Activated CD4-positive, alpha-beta memory T cell treated with anti-CD3 and anti-CD28 coated beads, Interleukin-2, amount 10 ng/mL, durations not matched to agents 7 days and 5 days (primary cell): ENCODE data around the gene ROPN1L. TPM values are rescaled to one million over a fixed set of nuclear protein-coding genes. Genes with fewer than 3 reads are reported as not detected.
"Not testable (repeated sequence)": the region's sequence is repeated elsewhere in the genome, so short reads cannot be mapped to it uniquely, and the experiment has no call there.

Experiments used
- CTCF ChIA-PET: fragments of 350-600 bp; sonication (Branson Sonifier 250); formaldehyde crosslinking; loops from one replicate; lab custom pipeline; 2021; ENCODE audit warnings: antibody characterized with exemption, inconsistent platforms; lab: Charles Lee
- POLR2A ChIA-PET: fragments of 350-600 bp; sonication (Branson Sonifier 250); formaldehyde crosslinking; loops from one replicate; lab custom pipeline; 2021; ENCODE audit warnings: antibody characterized with exemption; lab: Charles Lee
- DNase-seq: peaks from one replicate; pipeline ENCODE4 v3.0.0-alpha.2; 2020
- H3K27ac Mint-ChIP-seq: one replicate; pipeline ENCODE4 v1.8.0; 2021; ENCODE audit warnings: mild to moderate bottlenecking, mixed read lengths
- H3K27me3 Mint-ChIP-seq: one replicate; pipeline ENCODE4 v1.8.0; 2021; ENCODE audit warnings: mixed read lengths
- H3K36me3 Mint-ChIP-seq: one replicate; pipeline ENCODE4 v1.8.0; 2021; ENCODE audit warnings: low read depth, mixed read lengths
- H3K4me1 Mint-ChIP-seq: one replicate; pipeline ENCODE4 v1.8.0; 2021; ENCODE audit warnings: mixed read lengths
- H3K4me3 Mint-ChIP-seq: one replicate; pipeline ENCODE4 v1.8.0; 2021; ENCODE audit warnings: mild to moderate bottlenecking, mixed read lengths
- H3K9me3 Mint-ChIP-seq: one replicate; pipeline ENCODE4 v1.8.0; 2021; ENCODE audit warnings: mixed read lengths
- total RNA-seq, 2 experiments: library from RNA; stranded (reverse); gene quantifications; one replicate each; pipeline ENCODE4 v1.2.3, GENCODE V29; 2021

The ROPN1L gene
- total RNA-seq, result 1 to 10 TPM; 5.5 to 7.5 TPM

- POLR2A ChIA-PET, result interaction anchor here (1.1 to 7.4 kb wide), 6 partner anchors 14 to 192 kb away, joined by 3 to 42 read pairs (median 4); partner anchors contain the start of genes ATPSCKMT and MARCHF6
- peak within 1 kb of the TSS; percentile 58 for H3K27ac Mint-ChIP-seq
Measured at GRCh38 chr5:10441083-10441991, at the start of gene ROPN1L. TSS of gene ROPN1L (plus strand) at chr5:10441879. CDS start at chr5:10442168, 289 bp downstream.

GRCh38 chr5:10392567-10393328 is 48.9 kb upstream of the ROPN1L start:
- H3K27me3 Mint-ChIP-seq, H3K27ac Mint-ChIP-seq, H3K4me1 Mint-ChIP-seq, H3K4me3 Mint-ChIP-seq, DNase-seq, H3K9me3 Mint-ChIP-seq: not testable (repeated sequence)
- ChIA-PET CTCF (interaction anchor here (1.4 kb wide), 1 partner anchor 34 kb away, joined by 3 read pairs; no protein-coding TSS in a partner anchor), POLR2A (interaction anchor here (0.6 to 1.2 kb wide), 2 partner anchors 9 to 506 kb away, joined by 3 read pairs; no protein-coding TSS in a partner anchor)
- H3K36me3 Mint-ChIP-seq, result peaks cover 51% of the 10 kb centered on the region

More at GRCh38 chr5:10441083-10441991, at the start of gene ROPN1L:
- Mint-ChIP-seq H3K4me3 (peak within 1 kb of the TSS; percentile 79), H3K27me3 (peaks cover 7% of the 10 kb centered on the region), H3K9me3 (peaks cover 13% of the 10 kb centered on the region), H3K4me1 (peaks cover 42% of the 10 kb centered on the region), H3K36me3 (peaks cover 35% of the 10 kb centered on the region)
- CTCF ChIA-PET, result interaction anchor here (1.1 to 2.2 kb wide), 3 partner anchors 10 to 84 kb away, joined by 3 to 8 read pairs (median 7); no protein-coding TSS in a partner anchor
- peak; percentile 85 for DNase-seq

- no peaks in the 10 kb centered on the region for H3K4me1 Mint-ChIP-seq
- DNase-seq, result no peak
- ChIA-PET POLR2A (interaction anchor here (1.2 kb wide), 1 partner anchor 8 kb away, joined by 3 read pairs; no protein-coding TSS in a partner anchor), CTCF (interaction anchor here (1.4 kb wide), 1 partner anchor 35 kb away, joined by 3 read pairs; no protein-coding TSS in a partner anchor)
- H3K9me3 Mint-ChIP-seq, result no peaks in the 10 kb centered on the region
- no peaks in the 10 kb centered on the region for H3K27me3 Mint-ChIP-seq
- peaks cover 57% of the 10 kb centered on the region for H3K36me3 Mint-ChIP-seq
- no peak overlapping the region for H3K4me3 Mint-ChIP-seq
- H3K27ac Mint-ChIP-seq, result no peak overlapping the region
Measured at GRCh38 chr5:10393491-10393890, 48.2 kb upstream of the ROPN1L start.

- ChIA-PET POLR2A (no interaction called here), CTCF (interaction anchor here (1.1 kb wide), 1 partner anchor 112 kb away, joined by 4 read pairs; no protein-coding TSS in a partner anchor)
- H3K9me3 Mint-ChIP-seq, result no peaks in the 10 kb centered on the region
- peaks cover 53% of the 10 kb centered on the region for H3K36me3 Mint-ChIP-seq
- H3K4me3 Mint-ChIP-seq, result no peak overlapping the region
- H3K27ac Mint-ChIP-seq, result no peak overlapping the region
- no peak for DNase-seq
- no peaks in the 10 kb centered on the region for H3K27me3 Mint-ChIP-seq
- peaks cover 9% of the 10 kb centered on the region for H3K4me1 Mint-ChIP-seq
Measured at GRCh38 chr5:10396552-10396951, 45.1 kb upstream of the ROPN1L start.

GRCh38 chr5:10399839-10400238 is 41.8 kb upstream of the ROPN1L start:
- CTCF ChIA-PET, result no interaction called here
- no peaks in the 10 kb centered on the region for H3K27me3 Mint-ChIP-seq
- H3K4me3 Mint-ChIP-seq, result no peak overlapping the region
- H3K27ac Mint-ChIP-seq, result no peak overlapping the region
- POLR2A ChIA-PET, result no interaction called here
- peaks cover 16% of the 10 kb centered on the region for H3K4me1 Mint-ChIP-seq
- peaks cover 57% of the 10 kb centered on the region for H3K36me3 Mint-ChIP-seq
- H3K9me3 Mint-ChIP-seq, result no peaks in the 10 kb centered on the region
- DNase-seq, result no peak

- H3K4me1 Mint-ChIP-seq, result peaks cover 16% of the 10 kb centered on the region
- no peaks in the 10 kb centered on the region for H3K27me3 Mint-ChIP-seq
- ChIA-PET POLR2A (no interaction called here), CTCF (no interaction called here)
- no peak for DNase-seq
- H3K4me3 Mint-ChIP-seq, result no peak overlapping the region
- no peak overlapping the region for H3K27ac Mint-ChIP-seq
- H3K9me3 Mint-ChIP-seq, result no peaks in the 10 kb centered on the region
- H3K36me3 Mint-ChIP-seq, result peaks cover 57% of the 10 kb centered on the region
Measured at GRCh38 chr5:10400411-10400810, 41.3 kb upstream of the ROPN1L start.

- no peak for DNase-seq
- H3K27me3 Mint-ChIP-seq, result no peaks in the 10 kb centered on the region
- no peaks in the 10 kb centered on the region for H3K9me3 Mint-ChIP-seq
- H3K36me3 Mint-ChIP-seq, result peaks cover 56% of the 10 kb centered on the region
- CTCF ChIA-PET, result no interaction called here
- H3K4me3 Mint-ChIP-seq, result no peak overlapping the region
- POLR2A ChIA-PET, result interaction anchor here (1.0 kb wide), 1 partner anchor 8 kb away, joined by 3 read pairs; no protein-coding TSS in a partner anchor
- peaks cover 16% of the 10 kb centered on the region for H3K4me1 Mint-ChIP-seq
- no peak overlapping the region for H3K27ac Mint-ChIP-seq
Measured at GRCh38 chr5:10400831-10401230, 40.8 kb upstream of the ROPN1L start.

- no peak for DNase-seq
- Mint-ChIP-seq H3K4me3 (no peak overlapping the region), H3K4me1 (peaks cover 16% of the 10 kb centered on the region), H3K9me3 (no peaks in the 10 kb centered on the region), H3K27me3 (no peaks in the 10 kb centered on the region), H3K36me3 (peaks cover 54% of the 10 kb centered on the region), H3K27ac (no peak overlapping the region)
- ChIA-PET CTCF (no interaction called here), POLR2A (interaction anchor here (1.0 kb wide), 1 partner anchor 8 kb away, joined by 3 read pairs; no protein-coding TSS in a partner anchor)
Measured at GRCh38 chr5:10401498-10401897, 40.2 kb upstream of the ROPN1L start.

GRCh38 chr5:10403829-10404228 is 37.9 kb upstream of the ROPN1L start:
- no peaks in the 10 kb centered on the region for H3K9me3 Mint-ChIP-seq
- H3K27ac Mint-ChIP-seq, result no peak overlapping the region
- no peak for DNase-seq
- POLR2A ChIA-PET, result no interaction called here
- peaks cover 17% of the 10 kb centered on the region for H3K4me1 Mint-ChIP-seq
- H3K36me3 Mint-ChIP-seq, result peaks cover 59% of the 10 kb centered on the region
- no peak overlapping the region for H3K4me3 Mint-ChIP-seq
- no peaks in the 10 kb centered on the region for H3K27me3 Mint-ChIP-seq
- CTCF ChIA-PET, result no interaction called here

GRCh38 chr5:10406651-10407050 is 35.0 kb upstream of the ROPN1L start:
- no peaks in the 10 kb centered on the region for H3K27me3 Mint-ChIP-seq
- no peak overlapping the region for H3K4me3 Mint-ChIP-seq
- peaks cover 14% of the 10 kb centered on the region for H3K4me1 Mint-ChIP-seq
- ChIA-PET CTCF (no interaction called here), POLR2A (no interaction called here)
- H3K36me3 Mint-ChIP-seq, result peaks cover 64% of the 10 kb centered on the region
- no peaks in the 10 kb centered on the region for H3K9me3 Mint-ChIP-seq
- DNase-seq, result no peak
- no peak overlapping the region for H3K27ac Mint-ChIP-seq

- H3K4me1 Mint-ChIP-seq, result peaks cover 9% of the 10 kb centered on the region
- no peaks in the 10 kb centered on the region for H3K9me3 Mint-ChIP-seq
- H3K27me3 Mint-ChIP-seq, result no peaks in the 10 kb centered on the region
- ChIA-PET POLR2A (no interaction called here), CTCF (no interaction called here)
- H3K4me3 Mint-ChIP-seq, result no peak overlapping the region
- peak overlapping the region; percentile 24 for H3K27ac Mint-ChIP-seq
- peaks cover 67% of the 10 kb centered on the region for H3K36me3 Mint-ChIP-seq
- DNase-seq, result no peak
Measured at GRCh38 chr5:10409504-10409903, 32.2 kb upstream of the ROPN1L start.

- H3K27me3 Mint-ChIP-seq, result no peaks in the 10 kb centered on the region
- peaks cover 70% of the 10 kb centered on the region for H3K36me3 Mint-ChIP-seq
- no peak for DNase-seq
- CTCF ChIA-PET, result interaction anchor here (0.7 kb wide), 1 partner anchor 127 kb away, joined by 3 read pairs; no protein-coding TSS in a partner anchor
- H3K27ac Mint-ChIP-seq, result no peak overlapping the region
- H3K4me3 Mint-ChIP-seq, result no peak overlapping the region
- H3K9me3 Mint-ChIP-seq, result no peaks in the 10 kb centered on the region
- POLR2A ChIA-PET, result no interaction called here
- H3K4me1 Mint-ChIP-seq, result peaks cover 9% of the 10 kb centered on the region
Measured at GRCh38 chr5:10410662-10411061, 31.0 kb upstream of the ROPN1L start.
